HepG2 (cell line): ENCODE results near the gene AGPAT3. TPM values are rescaled to one million over a fixed set of nuclear protein-coding genes. Genes with fewer than 3 reads are reported as not detected.

Source experiments
- BRCA1 ChIP-seq: sonication (generic); formaldehyde crosslinking; IDR thresholded peaks from 2 replicates; pipeline ENCODE4 v1.4.0; 2020; ENCODE audit warnings: missing genetic modification reagents
- GMEB1 ChIP-seq: sonication (generic); formaldehyde crosslinking; IDR thresholded peaks from 2 replicates; pipeline ENCODE4 v1.5.1; 2020; ENCODE audit warnings: missing genetic modification reagents, mild to moderate bottlenecking, borderline replicate concordance
- YEATS2 ChIP-seq: sonication (generic); formaldehyde crosslinking; IDR thresholded peaks from 2 replicates; pipeline ENCODE4 v1.4.0; 2020; ENCODE audit warnings: missing genetic modification reagents, borderline replicate concordance
- ZBTB4 ChIP-seq: sonication (generic); formaldehyde crosslinking; IDR thresholded peaks from 2 replicates; pipeline ENCODE4 v1.4.0; 2020; ENCODE audit warnings: missing genetic modification reagents, mild to moderate bottlenecking, borderline replicate concordance
- ZNF556 ChIP-seq: sonication (generic); formaldehyde crosslinking; IDR thresholded peaks from 2 replicates; pipeline ENCODE4 v1.4.0; 2020; ENCODE audit warnings: mild to moderate bottlenecking, missing genetic modification reagents, borderline replicate concordance
- polyA plus RNA-seq, 8 experiments: library from polyadenylated mRNA; depleted of rRNA in 3 of 8; stranded (reverse) in 7 of 8; unstranded in 1 of 8; fragments of >200 nt; fragmentation: Illumina TruSeq in 4 of 8; extraction: Trizol in 4 of 8; gene quantifications; 2 replicates each; pipeline versions ENCODE4 v1.2.1 to v1.2.3, GENCODE V29; 2011 to 2016; ENCODE audit warnings: low read depth in 4 of 8, missing spikeins in 1 of 8, mixed read lengths in 1 of 8; ENCODE audit not compliant: insufficient read depth in 1 of 8
- total RNA-seq, 5 experiments: library from RNA; depleted of rRNA; stranded (reverse); fragments of >200 nt; fragmentation: Illumina TruSeq; extraction: Trizol; gene quantifications; 2 replicates each; pipeline ENCODE4 v1.2.3, GENCODE V29; 2016; ENCODE audit warnings: low read depth in 1 of 5
- TF ChIP-seq, protein P1 (sequence below): sonication (generic); formaldehyde crosslinking; IDR thresholded peaks from 2 replicates; pipeline ENCODE4 v1.4.0; 2020; ENCODE audit warnings: missing genetic modification reagents, borderline replicate concordance
- TF ChIP-seq, protein P2 (sequence below): sonication (generic); formaldehyde crosslinking; IDR thresholded peaks from 2 replicates; pipeline ENCODE4 v1.4.0; 2020; ENCODE audit warnings: missing genetic modification reagents, borderline replicate concordance

The AGPAT3 gene
- total and polyA plus RNA-seq, 2 of the 13 experiments (the other 11 are each of a cell fraction or from before 2014, with no cell fraction given), result 32.2 to 54.4 TPM

DNA sequence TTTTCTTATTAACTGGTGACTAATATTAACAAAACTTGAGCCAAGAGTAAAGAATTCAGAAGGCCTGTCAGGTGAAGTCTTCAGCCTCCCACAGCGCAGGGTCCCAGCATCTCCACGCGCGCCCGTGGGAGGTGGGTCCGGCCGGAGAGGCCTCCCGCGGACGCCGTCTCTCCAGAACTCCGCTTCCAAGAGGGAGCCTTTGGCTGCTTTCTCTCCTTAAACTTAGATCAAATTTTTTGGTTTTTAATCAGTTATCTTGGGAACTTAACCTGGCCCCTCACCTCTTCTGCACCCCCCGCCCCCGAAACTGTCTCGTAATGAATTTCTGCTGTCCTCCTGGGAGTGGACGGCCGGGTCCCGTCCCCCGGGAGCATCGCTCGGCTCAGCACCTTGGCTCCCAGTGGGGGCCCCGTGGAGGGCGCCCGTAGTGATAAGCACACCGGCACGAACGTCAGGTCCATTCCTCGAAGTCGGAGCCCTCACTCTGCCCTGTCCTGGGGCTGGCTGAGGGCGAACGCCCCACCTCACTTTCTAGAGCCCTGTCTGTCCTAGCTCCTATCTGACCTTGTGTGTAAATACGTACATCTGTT, 117.6 kb downstream of the AGPAT3 start (continued):
- TF ChIP-seq ZBTB4 (CRISPR knock-in tag) (no peak), GMEB1 (CRISPR knock-in tag) (no peak), YEATS2 (CRISPR knock-in tag) (no peak), BRCA1 (CRISPR knock-in tag) (no peak), ZNF556 (no peak)
- TF ChIP-seq, protein P1, sequence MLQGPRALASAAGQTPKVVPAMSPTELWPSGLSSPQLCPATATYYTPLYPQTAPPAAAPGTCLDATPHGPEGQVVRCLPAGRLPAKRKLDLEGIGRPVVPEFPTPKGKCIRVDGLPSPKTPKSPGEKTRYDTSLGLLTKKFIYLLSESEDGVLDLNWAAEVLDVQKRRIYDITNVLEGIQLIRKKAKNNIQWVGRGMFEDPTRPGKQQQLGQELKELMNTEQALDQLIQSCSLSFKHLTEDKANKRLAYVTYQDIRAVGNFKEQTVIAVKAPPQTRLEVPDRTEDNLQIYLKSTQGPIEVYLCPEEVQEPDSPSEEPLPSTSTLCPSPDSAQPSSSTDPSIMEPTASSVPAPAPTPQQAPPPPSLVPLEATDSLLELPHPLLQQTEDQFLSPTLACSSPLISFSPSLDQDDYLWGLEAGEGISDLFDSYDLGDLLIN (CRISPR knock-in tag), result no peak
- TF ChIP-seq, protein P2, sequence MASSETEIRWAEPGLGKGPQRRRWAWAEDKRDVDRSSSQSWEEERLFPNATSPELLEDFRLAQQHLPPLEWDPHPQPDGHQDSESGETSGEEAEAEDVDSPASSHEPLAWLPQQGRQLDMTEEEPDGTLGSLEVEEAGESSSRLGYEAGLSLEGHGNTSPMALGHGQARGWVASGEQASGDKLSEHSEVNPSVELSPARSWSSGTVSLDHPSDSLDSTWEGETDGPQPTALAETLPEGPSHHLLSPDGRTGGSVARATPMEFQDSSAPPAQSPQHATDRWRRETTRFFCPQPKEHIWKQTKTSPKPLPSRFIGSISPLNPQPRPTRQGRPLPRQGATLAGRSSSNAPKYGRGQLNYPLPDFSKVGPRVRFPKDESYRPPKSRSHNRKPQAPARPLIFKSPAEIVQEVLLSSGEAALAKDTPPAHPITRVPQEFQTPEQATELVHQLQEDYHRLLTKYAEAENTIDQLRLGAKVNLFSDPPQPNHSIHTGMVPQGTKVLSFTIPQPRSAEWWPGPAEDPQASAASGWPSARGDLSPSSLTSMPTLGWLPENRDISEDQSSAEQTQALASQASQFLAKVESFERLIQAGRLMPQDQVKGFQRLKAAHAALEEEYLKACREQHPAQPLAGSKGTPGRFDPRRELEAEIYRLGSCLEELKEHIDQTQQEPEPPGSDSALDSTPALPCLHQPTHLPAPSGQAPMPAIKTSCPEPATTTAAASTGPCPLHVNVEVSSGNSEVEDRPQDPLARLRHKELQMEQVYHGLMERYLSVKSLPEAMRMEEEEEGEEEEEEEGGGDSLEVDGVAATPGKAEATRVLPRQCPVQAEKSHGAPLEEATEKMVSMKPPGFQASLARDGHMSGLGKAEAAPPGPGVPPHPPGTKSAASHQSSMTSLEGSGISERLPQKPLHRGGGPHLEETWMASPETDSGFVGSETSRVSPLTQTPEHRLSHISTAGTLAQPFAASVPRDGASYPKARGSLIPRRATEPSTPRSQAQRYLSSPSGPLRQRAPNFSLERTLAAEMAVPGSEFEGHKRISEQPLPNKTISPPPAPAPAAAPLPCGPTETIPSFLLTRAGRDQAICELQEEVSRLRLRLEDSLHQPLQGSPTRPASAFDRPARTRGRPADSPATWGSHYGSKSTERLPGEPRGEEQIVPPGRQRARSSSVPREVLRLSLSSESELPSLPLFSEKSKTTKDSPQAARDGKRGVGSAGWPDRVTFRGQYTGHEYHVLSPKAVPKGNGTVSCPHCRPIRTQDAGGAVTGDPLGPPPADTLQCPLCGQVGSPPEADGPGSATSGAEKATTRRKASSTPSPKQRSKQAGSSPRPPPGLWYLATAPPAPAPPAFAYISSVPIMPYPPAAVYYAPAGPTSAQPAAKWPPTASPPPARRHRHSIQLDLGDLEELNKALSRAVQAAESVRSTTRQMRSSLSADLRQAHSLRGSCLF (CRISPR knock-in tag), result no peak
- TF ChIP-seq, all 625 proteins: peak for 0
